ENCODE results near the gene RFT1. TPM values are rescaled to one million over a fixed set of nuclear protein-coding genes. Genes with fewer than 3 reads are reported as not detected.

The RFT1 gene
- total and polyA plus RNA-seq, 2 donors (not counting 3 experiments of a cell fraction or from before 2014, with no cell fraction given): 29.8 to 39.9 TPM

- ChIA-PET CTCF (no interaction called here), POLR2A (no interaction called here)
- FAIRE-seq (no peak), DNase-seq (ENCODE audit: low read depth, low spot score) (no peak)
- no peak for TF ChIP-seq GATA2 (IDR thresholded peaks at IDR 0.05; ENCODE audit: insufficient read depth, insufficient read length, low read depth, low read length)
- TF ChIP-seq POLR2A (IDR thresholded peaks at IDR 0.05; ENCODE audit: low read depth, low read length): no peak
- TF ChIP-seq JUN (IDR thresholded peaks at IDR 0.05; ENCODE audit: borderline replicate concordance, insufficient read depth, insufficient read length, low read depth): no peak
- TF ChIP-seq EZH2 (IDR thresholded peaks at IDR 0.05; ENCODE audit: borderline replicate concordance, low read depth, low read length, severe bottlenecking): no peak
- no peak for TF ChIP-seq POLR2AphosphoS5 (IDR thresholded peaks at IDR 0.05; ENCODE audit: insufficient read depth, low read depth, low read length)
- no peak for TF ChIP-seq MYC (IDR thresholded peaks at IDR 0.05; ENCODE audit: low read depth, low read length)
- no peak for TF ChIP-seq FOS (IDR thresholded peaks at IDR 0.05; ENCODE audit: borderline replicate concordance, insufficient read depth, low read length)
- TF ChIP-seq, protein P1, sequence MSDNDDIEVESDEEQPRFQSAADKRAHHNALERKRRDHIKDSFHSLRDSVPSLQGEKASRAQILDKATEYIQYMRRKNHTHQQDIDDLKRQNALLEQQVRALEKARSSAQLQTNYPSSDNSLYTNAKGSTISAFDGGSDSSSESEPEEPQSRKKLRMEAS (IDR thresholded peaks at IDR 0.05; ENCODE audit: insufficient read depth, insufficient read length): no peak
- TF ChIP-seq CTCF (IDR thresholded peaks at IDR 0.05; ENCODE audit: extremely low read depth in 1 of 2, insufficient read depth in 1 of 2, low read depth in 1 of 2, low read length in 2 of 2): no peak
- Histone ChIP-seq H3K9me3 (replicated peaks; ENCODE audit: control insufficient read depth, insufficient read depth, low read length) (no peaks in the 10 kb centered on the region), H4K20me1 (replicated peaks; ENCODE audit: control insufficient read depth, extremely low read depth, insufficient read depth, low read length) (no peaks in the 10 kb centered on the region), H3K27me3 (ENCODE audit: control insufficient read depth in 2 of 2, insufficient read depth in 2 of 2, low read length in 2 of 2) (no peaks in the 10 kb centered on the region), H3K4me1 (ENCODE audit: control insufficient read depth, extremely low read depth, insufficient read depth, low read length) (peaks cover 16% of the 10 kb centered on the region), H3K79me2 (ENCODE audit: control insufficient read depth, insufficient read depth, low read length) (no peaks in the 10 kb centered on the region), H2AFZ (ENCODE audit: low read depth, low read length) (no peak overlapping the region), H3K9ac (replicated peaks; ENCODE audit: extremely low read depth, insufficient read depth, low read length) (no peak overlapping the region), H3K27ac (ENCODE audit: insufficient read depth, low read depth, low read length) (no peak overlapping the region), H3K9me1 (replicated peaks; ENCODE audit: control insufficient read depth, extremely low read depth, insufficient read depth, low read length) (no peaks in the 10 kb centered on the region), H3K4me3 (replicated peaks in 1 of 3; ENCODE audit: insufficient read depth in 1 of 3, low read depth in 1 of 3, low read length in 3 of 3) (no peak overlapping the region), H3K4me2 (ENCODE audit: insufficient read depth, low read length) (no peak overlapping the region), H3K36me3 (ENCODE audit: control insufficient read depth in 2 of 2, extremely low read depth in 1 of 2, insufficient read depth in 2 of 2, low read length in 2 of 2) (peaks cover 12 to 16% of the 10 kb centered on the region in 2 experiments)
- dilution Hi-C loops (cut with MboI; ENCODE audit: extremely low pct_ligation_motif_present, low sequenced_read_pairs) (no loop called here), intact Hi-C loops (cut with micrococcal nuclease) (no loop called here)
- no TSS peak for BruUV-seq (replicated peaks)
Measured at GRCh38 chr3:53100818-53101466, 29.3 kb downstream of the RFT1 start.
